Measurements from ENCODE around the gene ALMS1.
"Not testable (repeated sequence)": the region's sequence is repeated elsewhere in the genome, so short reads cannot be mapped to it uniquely, and the experiment has no call there.

ALMS1 gene

GRCh38 chr2:73386894-73387636 lies 1.4 kb downstream of the ALMS1 start:
- FAIRE-seq (peak; percentile 9), DNase-seq (ENCODE audit: extremely low spot score, insufficient read length, low read depth) (no peak)

GRCh38 chr2:73402386-73403103 lies 16.9 kb downstream of the ALMS1 start:
- no peak for DNase-seq (ENCODE audit: extremely low spot score, insufficient read length, low read depth)
- peak; percentile 5 for FAIRE-seq

GRCh38 chr2:73403237-73403636 lies 17.6 kb downstream of the ALMS1 start:
- FAIRE-seq (no peak), DNase-seq (ENCODE audit: extremely low spot score, insufficient read length, low read depth) (no peak)

- FAIRE-seq: no peak
Observed at GRCh38 chr2:73404409-73404808, 18.8 kb downstream of the ALMS1 start.

GRCh38 chr2:73406996-73407395 lies 21.4 kb downstream of the ALMS1 start:
- FAIRE-seq: no peak
- DNase-seq (ENCODE audit: extremely low spot score, insufficient read length, low read depth): no peak

More at GRCh38 chr2:73404409-73404808, 18.8 kb downstream of the ALMS1 start:
- no peak for DNase-seq (ENCODE audit: extremely low spot score, insufficient read length, low read depth)

GRCh38 chr2:73408198-73408597 lies 22.6 kb downstream of the ALMS1 start:
- DNase-seq (ENCODE audit: extremely low spot score, insufficient read length, low read depth): peak; percentile 8
- FAIRE-seq: peak; percentile 76

- no peak for DNase-seq (ENCODE audit: extremely low spot score, insufficient read length, low read depth)
- no peak for FAIRE-seq
Observed at GRCh38 chr2:73414696-73415095, 29.1 kb downstream of the ALMS1 start.

- FAIRE-seq: no peak
Observed at GRCh38 chr2:73415906-73416305, 30.3 kb downstream of the ALMS1 start.

GRCh38 chr2:73418343-73418742 lies 32.7 kb downstream of the ALMS1 start:
- no peak for FAIRE-seq
- no peak for DNase-seq (ENCODE audit: extremely low spot score, insufficient read length, low read depth)

More at GRCh38 chr2:73415906-73416305, 30.3 kb downstream of the ALMS1 start:
- DNase-seq (ENCODE audit: extremely low spot score, insufficient read length, low read depth): no peak

GRCh38 chr2:73423913-73424312 lies 38.3 kb downstream of the ALMS1 start:
- DNase-seq (ENCODE audit: extremely low spot score, insufficient read length, low read depth): no peak
- FAIRE-seq: no peak

- FAIRE-seq: no peak
Observed at GRCh38 chr2:73426176-73426575, 40.5 kb downstream of the ALMS1 start.

GRCh38 chr2:73436019-73436418 lies 50.4 kb downstream of the ALMS1 start:
- no peak for DNase-seq (ENCODE audit: extremely low spot score, insufficient read length, low read depth)
- no peak for FAIRE-seq

More at GRCh38 chr2:73426176-73426575, 40.5 kb downstream of the ALMS1 start:
- DNase-seq (ENCODE audit: extremely low spot score, insufficient read length, low read depth): no peak

- no peak for FAIRE-seq
Observed at GRCh38 chr2:73444202-73444601, 58.6 kb downstream of the ALMS1 start.

GRCh38 chr2:73448856-73449255 lies 63.2 kb downstream of the ALMS1 start:
- FAIRE-seq (no peak), DNase-seq (ENCODE audit: extremely low spot score, insufficient read length, low read depth) (no peak)

More at GRCh38 chr2:73444202-73444601, 58.6 kb downstream of the ALMS1 start:
- DNase-seq (ENCODE audit: extremely low spot score, insufficient read length, low read depth): no peak

GRCh38 chr2:73449404-73449803 lies 63.8 kb downstream of the ALMS1 start:
- FAIRE-seq (no peak), DNase-seq (ENCODE audit: extremely low spot score, insufficient read length, low read depth) (no peak)

- FAIRE-seq (peak; percentile 84), DNase-seq (ENCODE audit: extremely low spot score, insufficient read length, low read depth) (peak; percentile 14)
Observed at GRCh38 chr2:73451263-73451972, 65.8 kb downstream of the ALMS1 start.

- no peak for FAIRE-seq
- DNase-seq (ENCODE audit: extremely low spot score, insufficient read length, low read depth): no peak
Observed at GRCh38 chr2:73457982-73458381, 72.3 kb downstream of the ALMS1 start.

- DNase-seq (ENCODE audit: extremely low spot score, insufficient read length, low read depth); FAIRE-seq: not testable (repeated sequence)
Observed at GRCh38 chr2:73462388-73462787, 76.8 kb downstream of the ALMS1 start.

- DNase-seq (ENCODE audit: extremely low spot score, insufficient read length, low read depth): no peak
- FAIRE-seq: no peak
Observed at GRCh38 chr2:73468376-73468775, 82.7 kb downstream of the ALMS1 start.

GRCh38 chr2:73483874-73484273 lies 98.2 kb downstream of the ALMS1 start:
- FAIRE-seq; DNase-seq (ENCODE audit: extremely low spot score, insufficient read length, low read depth): not testable (repeated sequence)
